T-helper 2 cell (primary cell): ENCODE results near the gene C11orf68.

ENCODE experiments used
- DNase-seq, 5 experiments: peaks; one replicate each; pipeline versions ENCODE4 v3.0.0 to v3.0.0-alpha.2; 2012 to 2022

Gene C11orf68

GRCh38 chr11:65870307-65870658, 48.6 kb downstream of the C11orf68 start:
- no peak for DNase-seq

- DNase-seq: no peak
Measured at GRCh38 chr11:65869643-65870306, 49.1 kb downstream of the C11orf68 start.

GRCh38 chr11:65868907-65869306, 50.0 kb downstream of the C11orf68 start:
- DNase-seq: no peak

- DNase-seq: peak in 1 of 5 experiments; percentile 50
Measured at GRCh38 chr11:65868076-65868667, 50.7 kb downstream of the C11orf68 start.

DNA sequence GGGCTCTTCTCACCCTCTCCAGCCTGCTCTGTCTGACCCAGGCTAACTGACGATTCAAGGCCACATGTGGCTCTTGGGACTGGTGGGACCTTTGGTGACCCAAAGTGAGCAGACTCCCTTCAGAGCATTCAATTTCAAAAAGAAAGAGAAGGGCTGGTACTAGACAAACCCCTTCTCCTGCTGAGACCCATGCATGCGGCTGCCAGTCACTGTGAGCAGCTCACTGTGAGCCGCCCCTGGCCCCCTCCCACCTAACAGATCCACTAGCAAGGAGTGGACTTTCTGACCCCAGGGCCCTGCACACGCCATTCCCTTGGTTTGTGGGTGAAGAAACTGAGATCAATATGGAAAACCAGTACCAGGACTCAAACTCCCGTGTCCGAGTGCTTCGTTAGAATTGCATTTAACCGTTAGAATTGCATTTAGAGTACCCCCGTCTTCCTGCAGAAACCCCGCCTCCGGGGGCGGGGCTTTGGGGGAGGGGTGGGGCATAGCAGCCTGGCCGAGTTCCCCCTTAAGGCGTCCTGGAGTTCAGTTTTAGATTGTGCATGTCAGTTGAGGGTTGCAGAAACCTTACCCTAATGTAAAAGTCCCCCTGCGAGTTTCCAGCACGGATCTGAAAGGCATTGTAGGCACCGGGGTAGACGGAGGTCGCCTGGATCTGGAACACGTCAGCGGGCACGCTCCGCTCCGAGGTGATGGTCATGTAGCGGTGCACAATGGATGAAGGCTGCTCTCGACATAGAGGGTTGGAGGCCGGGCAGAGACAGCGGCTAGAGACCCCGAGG, 51.4 kb downstream of the C11orf68 start:
- no peak for DNase-seq
